DND-41 (cell line): ENCODE data around the gene LIPG.

Experiments used
- ATAC-seq: fragments of 200-7000 bp; cut with Tn5 transposase; 3 replicates; pipeline ENCODE4 v1.9.1; 2021; ENCODE audit warnings: low read depth; ENCODE audit not compliant: insufficient read depth
- DNase-seq: peaks from one replicate; pipeline ENCODE4 v3.0.0-alpha.2; 2020
- H2AFZ ChIP-seq: 2 replicates; pipeline ENCODE4 v1.6.0; 2012; ENCODE audit warnings: low read depth, low read length
- H3K27ac ChIP-seq: 2 replicates; pipeline ENCODE4 v1.5.1; 2012; ENCODE audit warnings: low read length, inconsistent platforms
- H3K27me3 ChIP-seq: fragments of 200-600 bp; sonication (generic); 2 replicates; pipeline ENCODE4 v1.6.0; 2012; ENCODE audit warnings: low read length, mild to moderate bottlenecking, inconsistent platforms; ENCODE audit not compliant: insufficient read depth, poor library complexity
- H3K36me3 ChIP-seq: 2 replicates; pipeline ENCODE4 v1.5.1; 2012; ENCODE audit warnings: low read length, inconsistent platforms; ENCODE audit not compliant: insufficient read depth
- H3K4me1 ChIP-seq: 2 replicates; pipeline ENCODE4 v1.5.1; 2012; ENCODE audit warnings: mild to moderate bottlenecking, low read length; ENCODE audit not compliant: insufficient read depth
- H3K4me2 ChIP-seq: 2 replicates; pipeline ENCODE4 v1.6.0; 2012; ENCODE audit warnings: mild to moderate bottlenecking, moderate library complexity, low read length, inconsistent platforms; ENCODE audit not compliant: insufficient read depth
- H3K4me3 ChIP-seq, 2 experiments: fragments of 200-600 bp in 1 of 2; shearing (Covaris generic) in 1 of 2; 2 replicates each; pipeline ENCODE4 v1.5.1; 2012 to 2016; ENCODE audit warnings: inconsistent platforms in 2 of 2, low read length in 2 of 2, mild to moderate bottlenecking in 2 of 2, low read depth in 1 of 2, moderate library complexity in 1 of 2
- H3K79me2 ChIP-seq: 2 replicates; pipeline ENCODE4 v1.6.0; 2012; ENCODE audit warnings: low read length, inconsistent platforms; ENCODE audit not compliant: insufficient read depth
- H3K9ac ChIP-seq: 2 replicates; pipeline ENCODE4 v1.6.0; 2012; ENCODE audit warnings: low read depth, mild to moderate bottlenecking, inconsistent platforms, low read length, moderate library complexity
- H3K9me3 ChIP-seq: 2 replicates; pipeline ENCODE4 v1.5.1; 2012; ENCODE audit warnings: low read length, moderate library complexity, mild to moderate bottlenecking, inconsistent platforms; ENCODE audit not compliant: insufficient read depth, severe bottlenecking
- H4K20me1 ChIP-seq: 2 replicates; pipeline ENCODE4 v1.6.0; 2012; ENCODE audit warnings: low read length; ENCODE audit not compliant: insufficient read depth
- CTCF ChIP-seq: IDR thresholded peaks from 2 replicates; pipeline ENCODE4 v1.5.1; 2012; ENCODE audit warnings: borderline replicate concordance, low read length, moderate library complexity, mild to moderate bottlenecking; ENCODE audit not compliant: poor library complexity, severe bottlenecking; ENCODE audit errors: extremely low read depth
- EZH2 ChIP-seq: IDR thresholded peaks from 3 replicates; pipeline ENCODE4 v1.6.1; 2012; ENCODE audit warnings: borderline replicate concordance, low read depth, mild to moderate bottlenecking, moderate library complexity, low read length, inconsistent platforms; ENCODE audit not compliant: severe bottlenecking

Gene LIPG

GRCh38 chr18:49524951-49525350 is 36.9 kb upstream of the LIPG start:
- Histone ChIP-seq H3K36me3 (no peaks in the 10 kb centered on the region), H3K9me3 (no peaks in the 10 kb centered on the region), H3K79me2 (no peaks in the 10 kb centered on the region), H3K27ac (no peak overlapping the region), H3K4me2 (no peak overlapping the region), H3K4me1 (no peaks in the 10 kb centered on the region), H3K9ac (no peak overlapping the region), H3K27me3 (peaks cover 5% of the 10 kb centered on the region), H3K4me3 (no peak overlapping the region), H4K20me1 (no peaks in the 10 kb centered on the region), H2AFZ (no peak overlapping the region)
- ATAC-seq (no peak), DNase-seq (no peak)
- no peak for TF ChIP-seq EZH2
- no peak for TF ChIP-seq CTCF

GRCh38 chr18:49525981-49526380 is 35.9 kb upstream of the LIPG start:
- Histone ChIP-seq H2AFZ (no peak overlapping the region), H3K4me3 (no peak overlapping the region), H3K27ac (no peak overlapping the region), H3K36me3 (no peaks in the 10 kb centered on the region), H3K4me1 (no peaks in the 10 kb centered on the region), H3K27me3 (peaks cover 5% of the 10 kb centered on the region), H4K20me1 (no peaks in the 10 kb centered on the region), H3K4me2 (no peak overlapping the region), H3K9ac (no peak overlapping the region), H3K9me3 (no peaks in the 10 kb centered on the region), H3K79me2 (no peaks in the 10 kb centered on the region)
- ATAC-seq (no peak), DNase-seq (no peak)
- TF ChIP-seq CTCF (no peak), EZH2 (no peak)

- Histone ChIP-seq H4K20me1 (no peaks in the 10 kb centered on the region), H2AFZ (no peak overlapping the region), H3K9me3 (no peaks in the 10 kb centered on the region), H3K79me2 (no peaks in the 10 kb centered on the region), H3K36me3 (no peaks in the 10 kb centered on the region), H3K4me3 (no peak overlapping the region), H3K4me2 (no peak overlapping the region), H3K27ac (no peak overlapping the region), H3K4me1 (no peaks in the 10 kb centered on the region), H3K9ac (no peak overlapping the region), H3K27me3 (peaks cover 5% of the 10 kb centered on the region)
- no peak for ATAC-seq
- no peak for DNase-seq
- no peak for TF ChIP-seq EZH2
- no peak for TF ChIP-seq CTCF
These were observed 34.1 kb upstream of the LIPG start for GRCh38 chr18:49527631-49528327.

DNA sequence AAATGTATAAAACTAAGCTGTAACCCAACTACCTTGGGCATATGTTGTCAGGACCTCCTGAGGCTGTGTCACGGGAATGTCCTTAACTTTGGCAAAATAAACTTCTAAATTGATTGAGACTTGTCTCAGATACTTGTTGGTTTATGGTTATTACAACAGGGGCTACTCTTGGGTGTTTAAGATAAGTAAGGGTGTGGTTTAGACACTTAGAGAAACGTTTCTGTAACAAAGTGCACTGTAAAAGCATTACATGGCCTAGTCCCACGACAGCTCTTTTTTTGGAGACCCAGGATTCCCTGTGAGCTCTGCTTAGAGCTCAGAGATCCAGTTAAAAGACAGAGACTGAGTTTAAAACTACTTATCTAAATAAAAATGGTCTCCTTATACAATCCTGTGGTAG is 32.3 kb upstream of the LIPG start:
- H3K4me3 ChIP-seq = no peak overlapping the region
- no peaks in the 10 kb centered on the region for H3K36me3 ChIP-seq
- TF ChIP-seq CTCF (no peak), EZH2 (no peak)
- H3K9ac ChIP-seq = no peak overlapping the region
- H3K4me1 ChIP-seq = no peaks in the 10 kb centered on the region
- DNase-seq (no peak), ATAC-seq (no peak)
- no peaks in the 10 kb centered on the region for H4K20me1 ChIP-seq
- H3K9me3 ChIP-seq = no peaks in the 10 kb centered on the region
- H2AFZ ChIP-seq = no peak overlapping the region
- peaks cover 5% of the 10 kb centered on the region for H3K27me3 ChIP-seq
- no peaks in the 10 kb centered on the region for H3K79me2 ChIP-seq
- H3K27ac ChIP-seq = no peak overlapping the region
- no peak overlapping the region for H3K4me2 ChIP-seq
